SK-N-SH treated with all-trans-retinoic acid at 6 μM for 48 hours (cell line): Measurements from ENCODE around the gene MTCL3.

Experiments
- ATAC-seq: fragments of 200-7000 bp; cut with Tn5 transposase; 3 replicates; pipeline ENCODE4 v1.9.1; 2020; ENCODE audit warnings: mild to moderate bottlenecking, moderate library complexity
- ARNTL ChIP-seq: fragments of 450-650 bp; formaldehyde crosslinking; IDR thresholded peaks from 2 replicates; pipeline ENCODE4 v1.5.0; 2020; ENCODE audit warnings: low read depth, mild to moderate bottlenecking, moderate library complexity, borderline replicate concordance
- BACH2 ChIP-seq: fragments of 250-450 bp; sonication (Bioruptor Pico); IDR thresholded peaks from 2 replicates; pipeline ENCODE4 v1.9.0; 2021; ENCODE audit warnings: mild to moderate bottlenecking, borderline replicate concordance
- ESRRG ChIP-seq: fragments of 250-450 bp; sonication (Bioruptor Pico); IDR thresholded peaks from 2 replicates; pipeline ENCODE4 v1.6.1; 2021; ENCODE audit warnings: mild to moderate bottlenecking
- GLIS3 ChIP-seq: fragments of 250-450 bp; sonication (Bioruptor Pico); IDR thresholded peaks from 2 replicates; pipeline ENCODE4 v1.5.0; 2020; ENCODE audit warnings: mild to moderate bottlenecking, moderate library complexity
- ISL1 ChIP-seq: fragments of 250-450 bp; sonication (Bioruptor Pico); IDR thresholded peaks from 2 replicates; pipeline ENCODE4 v2.1.2; 2022; ENCODE audit warnings: mild to moderate bottlenecking, moderate library complexity
- OSR1 ChIP-seq: fragments of 250-450 bp; sonication (Bioruptor Pico); IDR thresholded peaks from 2 replicates; pipeline ENCODE4 v1.8.0; 2022; ENCODE audit warnings: moderate library complexity, mild to moderate bottlenecking, inconsistent platforms
- PPARA ChIP-seq: fragments of 250-450 bp; sonication (Bioruptor Pico); IDR thresholded peaks from 2 replicates; pipeline ENCODE4 v1.5.0; 2020; ENCODE audit warnings: mild to moderate bottlenecking, borderline replicate concordance
- RARB ChIP-seq: fragments of 250-450 bp; sonication (Bioruptor Pico); IDR thresholded peaks from 2 replicates; pipeline ENCODE4 v1.8.0; 2021; ENCODE audit warnings: mild to moderate bottlenecking, moderate library complexity
- SNAI2 ChIP-seq: fragments of 250-450 bp; sonication (Bioruptor Pico); IDR thresholded peaks from 2 replicates; pipeline ENCODE4 v1.5.0; 2020; ENCODE audit warnings: mild to moderate bottlenecking, moderate library complexity
- TCF4 ChIP-seq: fragments of 250-450 bp; sonication (Bioruptor Pico); IDR thresholded peaks from 2 replicates; pipeline ENCODE4 v1.8.0; 2021; ENCODE audit warnings: mild to moderate bottlenecking, moderate library complexity, borderline replicate concordance
- TOX ChIP-seq: fragments of 250-450 bp; sonication (Bioruptor Pico); IDR thresholded peaks from 2 replicates; pipeline ENCODE4 v1.8.0; 2021; ENCODE audit warnings: mild to moderate bottlenecking, moderate library complexity, borderline replicate concordance
- ZC3H10 ChIP-seq: fragments of 250-450 bp; sonication (Bioruptor Pico); IDR thresholded peaks from 2 replicates; pipeline ENCODE4 v1.5.1; 2021; ENCODE audit warnings: mild to moderate bottlenecking, moderate library complexity
- ZFP3 ChIP-seq: fragments of 250-450 bp; sonication (Bioruptor Pico); IDR thresholded peaks from 2 replicates; pipeline ENCODE4 v1.5.0; 2020; ENCODE audit warnings: mild to moderate bottlenecking, moderate library complexity
- ZFP30 ChIP-seq: fragments of 450-650 bp; formaldehyde crosslinking; IDR thresholded peaks from 2 replicates; pipeline ENCODE4 v1.5.0; 2022; ENCODE audit warnings: mild to moderate bottlenecking, moderate library complexity
- ZNF565 ChIP-seq: fragments of 450-650 bp; formaldehyde crosslinking; conservative IDR thresholded peaks from 2 replicates; pipeline ENCODE4 v1.5.0; 2020; ENCODE audit warnings: low read depth, mild to moderate bottlenecking, moderate library complexity
- ZNF70 ChIP-seq: fragments of 450-650 bp; formaldehyde crosslinking; IDR thresholded peaks from 2 replicates; pipeline ENCODE4 v1.5.0; 2020; ENCODE audit warnings: mild to moderate bottlenecking, moderate library complexity
- ZNF8 ChIP-seq: fragments of 450-650 bp; formaldehyde crosslinking; IDR thresholded peaks from 2 replicates; pipeline ENCODE4 v1.5.0; 2020; ENCODE audit warnings: mild to moderate bottlenecking, moderate library complexity
- TF ChIP-seq, protein P1 (sequence below): fragments of 250-450 bp; sonication (Bioruptor Pico); IDR thresholded peaks from 2 replicates; pipeline ENCODE4 v1.8.0; 2020; ENCODE audit warnings: mild to moderate bottlenecking, moderate library complexity, borderline replicate concordance
- TF ChIP-seq, protein P2 (sequence below): fragments of 250-450 bp; sonication (Bioruptor Pico); IDR thresholded peaks from 2 replicates; pipeline ENCODE4 v1.8.0; 2021; ENCODE audit warnings: low read depth, mild to moderate bottlenecking, moderate library complexity, borderline replicate concordance
- TF ChIP-seq, protein P3 (sequence below): fragments of 250-450 bp; sonication (Bioruptor Pico); IDR thresholded peaks from 2 replicates; pipeline ENCODE4 v1.5.1; 2021; ENCODE audit warnings: mild to moderate bottlenecking, moderate library complexity
- TF ChIP-seq, protein P4 (sequence below): fragments of 250-450 bp; sonication (Bioruptor Pico); IDR thresholded peaks from 2 replicates; pipeline ENCODE4 v1.5.1; 2020; ENCODE audit warnings: low read depth, mild to moderate bottlenecking, moderate library complexity

The MTCL3 gene

GRCh38 chr6:127533011-127533410 lies 13.9 kb upstream of the MTCL3 start:
- no peak for ATAC-seq
- TF ChIP-seq, protein P1, sequence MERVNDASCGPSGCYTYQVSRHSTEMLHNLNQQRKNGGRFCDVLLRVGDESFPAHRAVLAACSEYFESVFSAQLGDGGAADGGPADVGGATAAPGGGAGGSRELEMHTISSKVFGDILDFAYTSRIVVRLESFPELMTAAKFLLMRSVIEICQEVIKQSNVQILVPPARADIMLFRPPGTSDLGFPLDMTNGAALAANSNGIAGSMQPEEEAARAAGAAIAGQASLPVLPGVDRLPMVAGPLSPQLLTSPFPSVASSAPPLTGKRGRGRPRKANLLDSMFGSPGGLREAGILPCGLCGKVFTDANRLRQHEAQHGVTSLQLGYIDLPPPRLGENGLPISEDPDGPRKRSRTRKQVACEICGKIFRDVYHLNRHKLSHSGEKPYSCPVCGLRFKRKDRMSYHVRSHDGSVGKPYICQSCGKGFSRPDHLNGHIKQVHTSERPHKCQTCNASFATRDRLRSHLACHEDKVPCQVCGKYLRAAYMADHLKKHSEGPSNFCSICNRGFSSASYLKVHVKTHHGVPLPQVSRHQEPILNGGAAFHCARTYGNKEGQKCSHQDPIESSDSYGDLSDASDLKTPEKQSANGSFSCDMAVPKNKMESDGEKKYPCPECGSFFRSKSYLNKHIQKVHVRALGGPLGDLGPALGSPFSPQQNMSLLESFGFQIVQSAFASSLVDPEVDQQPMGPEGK (CRISPR knock-in tag) = no peak
- TF ChIP-seq, protein P2, sequence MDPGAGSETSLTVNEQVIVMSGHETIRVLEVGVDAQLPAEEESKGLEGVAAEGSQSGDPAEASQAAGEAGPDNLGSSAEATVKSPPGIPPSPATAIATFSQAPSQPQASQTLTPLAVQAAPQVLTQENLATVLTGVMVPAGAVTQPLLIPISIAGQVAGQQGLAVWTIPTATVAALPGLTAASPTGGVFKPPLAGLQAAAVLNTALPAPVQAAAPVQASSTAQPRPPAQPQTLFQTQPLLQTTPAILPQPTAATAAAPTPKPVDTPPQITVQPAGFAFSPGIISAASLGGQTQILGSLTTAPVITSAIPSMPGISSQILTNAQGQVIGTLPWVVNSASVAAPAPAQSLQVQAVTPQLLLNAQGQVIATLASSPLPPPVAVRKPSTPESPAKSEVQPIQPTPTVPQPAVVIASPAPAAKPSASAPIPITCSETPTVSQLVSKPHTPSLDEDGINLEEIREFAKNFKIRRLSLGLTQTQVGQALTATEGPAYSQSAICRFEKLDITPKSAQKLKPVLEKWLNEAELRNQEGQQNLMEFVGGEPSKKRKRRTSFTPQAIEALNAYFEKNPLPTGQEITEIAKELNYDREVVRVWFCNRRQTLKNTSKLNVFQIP (CRISPR knock-in tag) = no peak
- TF ChIP-seq ZFP3 (no peak), ZC3H10 (CRISPR knock-in tag) (no peak), ISL1 (no peak), ARNTL (CRISPR knock-in tag) (no peak), ZNF565 (CRISPR knock-in tag) (no peak), PPARA (CRISPR knock-in tag) (no peak), TOX (no peak), ZNF8 (CRISPR knock-in tag) (no peak), ESRRG (no peak), RARB (no peak)
- TF ChIP-seq, protein P3, sequence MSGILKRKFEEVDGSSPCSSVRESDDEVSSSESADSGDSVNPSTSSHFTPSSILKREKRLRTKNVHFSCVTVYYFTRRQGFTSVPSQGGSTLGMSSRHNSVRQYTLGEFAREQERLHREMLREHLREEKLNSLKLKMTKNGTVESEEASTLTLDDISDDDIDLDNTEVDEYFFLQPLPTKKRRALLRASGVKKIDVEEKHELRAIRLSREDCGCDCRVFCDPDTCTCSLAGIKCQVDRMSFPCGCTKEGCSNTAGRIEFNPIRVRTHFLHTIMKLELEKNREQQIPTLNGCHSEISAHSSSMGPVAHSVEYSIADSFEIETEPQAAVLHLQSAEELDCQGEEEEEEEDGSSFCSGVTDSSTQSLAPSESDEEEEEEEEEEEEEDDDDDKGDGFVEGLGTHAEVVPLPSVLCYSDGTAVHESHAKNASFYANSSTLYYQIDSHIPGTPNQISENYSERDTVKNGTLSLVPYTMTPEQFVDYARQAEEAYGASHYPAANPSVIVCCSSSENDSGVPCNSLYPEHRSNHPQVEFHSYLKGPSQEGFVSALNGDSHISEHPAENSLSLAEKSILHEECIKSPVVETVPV (CRISPR knock-in tag) = no peak
- TF ChIP-seq, protein P4, sequence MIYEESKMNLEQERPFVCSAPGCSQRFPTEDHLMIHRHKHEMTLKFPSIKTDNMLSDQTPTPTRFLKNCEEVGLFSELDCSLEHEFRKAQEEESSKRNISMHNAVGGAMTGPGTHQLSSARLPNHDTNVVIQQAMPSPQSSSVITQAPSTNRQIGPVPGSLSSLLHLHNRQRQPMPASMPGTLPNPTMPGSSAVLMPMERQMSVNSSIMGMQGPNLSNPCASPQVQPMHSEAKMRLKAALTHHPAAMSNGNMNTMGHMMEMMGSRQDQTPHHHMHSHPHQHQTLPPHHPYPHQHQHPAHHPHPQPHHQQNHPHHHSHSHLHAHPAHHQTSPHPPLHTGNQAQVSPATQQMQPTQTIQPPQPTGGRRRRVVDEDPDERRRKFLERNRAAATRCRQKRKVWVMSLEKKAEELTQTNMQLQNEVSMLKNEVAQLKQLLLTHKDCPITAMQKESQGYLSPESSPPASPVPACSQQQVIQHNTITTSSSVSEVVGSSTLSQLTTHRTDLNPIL (CRISPR knock-in tag) = no peak

GRCh38 chr6:127522714-127523113 lies 3.6 kb upstream of the MTCL3 start:
- TF ChIP-seq ZNF70 (CRISPR knock-in tag) (no peak), GLIS3 (CRISPR knock-in tag) (no peak), BACH2 (CRISPR knock-in tag) (no peak), ARNTL (CRISPR knock-in tag) (no peak), ZC3H10 (CRISPR knock-in tag) (no peak)

GRCh38 chr6:127520066-127520465 lies 931 bp upstream of the MTCL3 start:
- ATAC-seq = no peak

More at GRCh38 chr6:127522714-127523113, 3.6 kb upstream of the MTCL3 start:
- no peak for ATAC-seq

More at GRCh38 chr6:127520066-127520465, 931 bp upstream of the MTCL3 start:
- TF ChIP-seq ZNF8 (CRISPR knock-in tag) (no peak), ARNTL (CRISPR knock-in tag) (no peak), ISL1 (no peak), ZFP30 (no peak), ESRRG (no peak), TCF4 (CRISPR knock-in tag) (no peak), OSR1 (CRISPR knock-in tag) (no peak), ZNF70 (CRISPR knock-in tag) (no peak), ZNF565 (CRISPR knock-in tag) (no peak), SNAI2 (CRISPR knock-in tag) (no peak), TOX (no peak), RARB (no peak)
- TF ChIP-seq, protein P1 (CRISPR knock-in tag) = no peak
- TF ChIP-seq, protein P2 (CRISPR knock-in tag) = no peak
